GM23338 (cell line): ENCODE measurements around the gene ARID3B. TPM values are rescaled to one million over a fixed set of nuclear protein-coding genes. Genes with fewer than 3 reads are reported as not detected.

ENCODE experiments used
- JUNB ChIP-seq: IDR thresholded peaks from one replicate; pipeline ENCODE4 v1.6.1; 2016; ENCODE audit warnings: antibody characterized with exemption; ENCODE audit not compliant: unreplicated experiment
- POLR2AphosphoS5 ChIP-seq: IDR thresholded peaks from 2 replicates; pipeline ENCODE4 v1.6.1; 2016; ENCODE audit warnings: antibody characterized with exemption, low read depth
- ZNF114 ChIP-seq: fragments of 250-450 bp; sonication (Bioruptor Pico); IDR thresholded peaks from 2 replicates; pipeline ENCODE4 v1.5.0; 2020; ENCODE audit warnings: mild to moderate bottlenecking, moderate library complexity
- ZNF462 ChIP-seq: fragments of 250-450 bp; sonication (Bioruptor Pico); IDR thresholded peaks from 2 replicates; pipeline ENCODE4 v1.5.0; 2020; ENCODE audit warnings: mild to moderate bottlenecking, moderate library complexity
- polyA plus RNA-seq: library from polyadenylated mRNA; unstranded; fragments of >200 nt; fragmentation: Nextera tagmentation; extraction: Ambion mirVana; gene quantifications from 2 replicates; pipeline ENCODE4 v1.2.1, GENCODE V29; 2016
- total RNA-seq: library from RNA; depleted of rRNA; stranded (reverse); fragments of >200 nt; shearing (Covaris generic); gene quantifications from 2 replicates; pipeline ENCODE4 v1.2.3, GENCODE V29; 2014
- TF ChIP-seq, protein P1 (sequence below): IDR thresholded peaks from one replicate; pipeline ENCODE4 v1.6.1; 2018; ENCODE audit warnings: antibody characterized with exemption; ENCODE audit not compliant: unreplicated experiment

The ARID3B gene
- total and polyA plus RNA-seq, 2 experiments from 2014 or later, result 65.5 to 147 TPM

- TF ChIP-seq, protein P1, sequence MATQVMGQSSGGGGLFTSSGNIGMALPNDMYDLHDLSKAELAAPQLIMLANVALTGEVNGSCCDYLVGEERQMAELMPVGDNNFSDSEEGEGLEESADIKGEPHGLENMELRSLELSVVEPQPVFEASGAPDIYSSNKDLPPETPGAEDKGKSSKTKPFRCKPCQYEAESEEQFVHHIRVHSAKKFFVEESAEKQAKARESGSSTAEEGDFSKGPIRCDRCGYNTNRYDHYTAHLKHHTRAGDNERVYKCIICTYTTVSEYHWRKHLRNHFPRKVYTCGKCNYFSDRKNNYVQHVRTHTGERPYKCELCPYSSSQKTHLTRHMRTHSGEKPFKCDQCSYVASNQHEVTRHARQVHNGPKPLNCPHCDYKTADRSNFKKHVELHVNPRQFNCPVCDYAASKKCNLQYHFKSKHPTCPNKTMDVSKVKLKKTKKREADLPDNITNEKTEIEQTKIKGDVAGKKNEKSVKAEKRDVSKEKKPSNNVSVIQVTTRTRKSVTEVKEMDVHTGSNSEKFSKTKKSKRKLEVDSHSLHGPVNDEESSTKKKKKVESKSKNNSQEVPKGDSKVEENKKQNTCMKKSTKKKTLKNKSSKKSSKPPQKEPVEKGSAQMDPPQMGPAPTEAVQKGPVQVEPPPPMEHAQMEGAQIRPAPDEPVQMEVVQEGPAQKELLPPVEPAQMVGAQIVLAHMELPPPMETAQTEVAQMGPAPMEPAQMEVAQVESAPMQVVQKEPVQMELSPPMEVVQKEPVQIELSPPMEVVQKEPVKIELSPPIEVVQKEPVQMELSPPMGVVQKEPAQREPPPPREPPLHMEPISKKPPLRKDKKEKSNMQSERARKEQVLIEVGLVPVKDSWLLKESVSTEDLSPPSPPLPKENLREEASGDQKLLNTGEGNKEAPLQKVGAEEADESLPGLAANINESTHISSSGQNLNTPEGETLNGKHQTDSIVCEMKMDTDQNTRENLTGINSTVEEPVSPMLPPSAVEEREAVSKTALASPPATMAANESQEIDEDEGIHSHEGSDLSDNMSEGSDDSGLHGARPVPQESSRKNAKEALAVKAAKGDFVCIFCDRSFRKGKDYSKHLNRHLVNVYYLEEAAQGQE, result no peak
- no peak for TF ChIP-seq POLR2AphosphoS5
- no peak for TF ChIP-seq ZNF114 (CRISPR knock-in tag)
- no peak for TF ChIP-seq ZNF462
- no peak for TF ChIP-seq JUNB
Measured at GRCh38 chr15:74614744-74615507, 73.9 kb downstream of the ARID3B start (continued).
